ENCODE measurements around the gene ADCY3.

- no peak for TF ChIP-seq POLR2A (IDR thresholded peaks at IDR 0.05; ENCODE audit: insufficient read depth in 1 of 2, low read depth in 2 of 2, low read length in 2 of 2)
- no peak for TF ChIP-seq ZFX (CRISPR knock-in tag; IDR thresholded peaks at IDR 0.05; ENCODE audit: low read depth)
- no peak for TF ChIP-seq POLR2AphosphoS5 (IDR thresholded peaks at IDR 0.05; ENCODE audit: low read depth, low read length)
- no peak for TF ChIP-seq EZH2 (conservative IDR thresholded peaks at IDR 0.05; ENCODE audit: low read depth, low read length)
- TF ChIP-seq ZNF274 (CRISPR knock-in tag; IDR thresholded peaks at IDR 0.05): no peak
- no peak for TF ChIP-seq FOSL2 (CRISPR knock-in tag; IDR thresholded peaks at IDR 0.05)
- TF ChIP-seq HNRNPK (IDR thresholded peaks at IDR 0.05; ENCODE audit: low read depth, low read length, poor library complexity, severe bottlenecking): no peak
- TF ChIP-seq CREB1 (IDR thresholded peaks at IDR 0.05): no peak
- no peak for TF ChIP-seq CREB1 (CRISPR knock-in tag; IDR thresholded peaks at IDR 0.05)
- TF ChIP-seq TAF1 (CRISPR knock-in tag; IDR thresholded peaks at IDR 0.05): no peak
- TF ChIP-seq ZNF460 (CRISPR knock-in tag; IDR thresholded peaks at IDR 0.05; ENCODE audit: borderline replicate concordance): no peak
These were observed 77.7 kb downstream of the ADCY3 start for GRCh38 chr2:24842081-24843050.

Measured in HepG2 (cell line).